DOHH2 (cell line): ENCODE measurements around the gene SMPD1.

Experiments
- H3F3A ChIP-seq: fragments of 200-600 bp; sonication (generic), shearing (Covaris generic); 2 replicates; pipeline ENCODE4 v1.6.0; 2016; ENCODE audit warnings: antibody characterized with exemption, mild to moderate bottlenecking; ENCODE audit not compliant: control insufficient read depth, insufficient read depth
- H3K27ac ChIP-seq: fragments of 200-600 bp; sonication (generic); 2 replicates; pipeline ENCODE4 v1.5.1; 2014; ENCODE audit warnings: low read depth, mild to moderate bottlenecking, low read length, moderate library complexity
- H3K27me3 ChIP-seq: fragments of 200-600 bp; sonication (generic); 2 replicates; pipeline ENCODE4 v1.6.1; 2014; ENCODE audit warnings: mild to moderate bottlenecking, low read length, mixed read lengths; ENCODE audit not compliant: control insufficient read depth
- H3K36me3 ChIP-seq: fragments of 200-600 bp; sonication (generic); 2 replicates; pipeline ENCODE4 v1.6.1; 2014; ENCODE audit warnings: mild to moderate bottlenecking, low read length, moderate library complexity, mixed read lengths; ENCODE audit not compliant: control insufficient read depth
- H3K4me1 ChIP-seq: fragments of 200-600 bp; sonication (generic); 2 replicates; pipeline ENCODE4 v1.6.1; 2014; ENCODE audit warnings: mild to moderate bottlenecking, low read length, mixed read lengths; ENCODE audit not compliant: control insufficient read depth
- H3K4me2 ChIP-seq: fragments of 200-600 bp; sonication (generic); 2 replicates; pipeline ENCODE4 v1.6.0; 2014; ENCODE audit warnings: mild to moderate bottlenecking, low read length, moderate library complexity
- H3K4me3 ChIP-seq: fragments of 200-600 bp; sonication (generic); 2 replicates; pipeline ENCODE4 v1.5.1; 2014; ENCODE audit warnings: mild to moderate bottlenecking, low read length, mixed read lengths
- H3K79me2 ChIP-seq: fragments of 200-600 bp; sonication (generic); 2 replicates; pipeline ENCODE4 v1.6.1; 2014; ENCODE audit warnings: mild to moderate bottlenecking, low read length, mixed read lengths; ENCODE audit not compliant: control insufficient read depth
- H3K9me2 ChIP-seq: fragments of 200-600 bp; sonication (generic); replicated peaks from 2 replicates; pipeline ENCODE4 v1.6.1; 2014; ENCODE audit warnings: mild to moderate bottlenecking, low read length, mixed read lengths; ENCODE audit not compliant: control insufficient read depth
- H3K9me3 ChIP-seq: fragments of 200-600 bp; sonication (generic); 2 replicates; pipeline ENCODE4 v1.6.1; 2014; ENCODE audit warnings: antibody characterized with exemption, low read length, mixed read lengths; ENCODE audit not compliant: control insufficient read depth, insufficient read depth
- H4K20me1 ChIP-seq: fragments of 200-600 bp; sonication (generic); 2 replicates; pipeline ENCODE4 v1.6.0; 2014; ENCODE audit warnings: low read depth, mild to moderate bottlenecking, antibody characterized with exemption, low read length, moderate library complexity; ENCODE audit not compliant: control insufficient read depth, insufficient read depth
- CTCF ChIP-seq: fragments of 200-600 bp; sonication (generic); IDR thresholded peaks from one replicate; pipeline ENCODE4 v1.5.1; 2014; ENCODE audit warnings: antibody characterized with exemption, mild to moderate bottlenecking, low read depth, low read length; ENCODE audit not compliant: poor library complexity, severe bottlenecking
- EZH2phosphoT487 ChIP-seq: fragments of 200-600 bp; sonication (generic); IDR thresholded peaks from 2 replicates; pipeline ENCODE4 v1.6.1; 2017; ENCODE audit warnings: borderline replicate concordance, mild to moderate bottlenecking, antibody characterized with exemption, low read length, moderate library complexity, mixed read lengths

SMPD1 gene

GRCh38 chr11:6437993-6438392 is 47.7 kb downstream of the SMPD1 start:
- Histone ChIP-seq H3K27ac (no peak overlapping the region), H4K20me1 (no peaks in the 10 kb centered on the region), H3K4me2 (no peak overlapping the region), H3K36me3 (no peaks in the 10 kb centered on the region), H3K9me3 (no peaks in the 10 kb centered on the region), H3K9me2 (no peaks in the 10 kb centered on the region), H3K4me3 (no peak overlapping the region), H3K27me3 (no peaks in the 10 kb centered on the region; the same call in 1 of the 2 replicates), H3K79me2 (no peaks in the 10 kb centered on the region), H3F3A (no peaks in the 10 kb centered on the region), H3K4me1 (peaks cover 39% of the 10 kb centered on the region)
- TF ChIP-seq EZH2phosphoT487 = no peak
- TF ChIP-seq CTCF = no peak

- Histone ChIP-seq H3K36me3 (no peaks in the 10 kb centered on the region), H4K20me1 (no peaks in the 10 kb centered on the region), H3K4me3 (no peak overlapping the region), H3K79me2 (no peaks in the 10 kb centered on the region), H3F3A (no peaks in the 10 kb centered on the region), H3K4me2 (no peak overlapping the region), H3K27ac (no peak overlapping the region), H3K4me1 (peaks cover 33% of the 10 kb centered on the region), H3K27me3 (no peaks in the 10 kb centered on the region), H3K9me3 (no peaks in the 10 kb centered on the region), H3K9me2 (no peaks in the 10 kb centered on the region)
- peak; percentile 70 for TF ChIP-seq CTCF
- TF ChIP-seq EZH2phosphoT487 = no peak
Measured at GRCh38 chr11:6438979-6439571, 48.8 kb downstream of the SMPD1 start.

GRCh38 chr11:6440906-6441358 is 50.7 kb downstream of the SMPD1 start, which contains the start of gene HPX:
HPX (minus strand) TSS chr11:6440987; CDS start chr11:6440963, 24 bp downstream.
- TF ChIP-seq CTCF (no peak), EZH2phosphoT487 (no peak)
- H3K36me3 ChIP-seq = no peaks in the 10 kb centered on the region
- no peak within 1 kb of the TSS for H3K4me2 ChIP-seq
- no peaks in the 10 kb centered on the region for H3K9me2 ChIP-seq
- H3K4me3 ChIP-seq = no peak within 1 kb of the TSS
- H3F3A ChIP-seq = no peaks in the 10 kb centered on the region
- no peaks in the 10 kb centered on the region for H4K20me1 ChIP-seq
- H3K27me3 ChIP-seq = no peaks in the 10 kb centered on the region
- H3K27ac ChIP-seq = no peak within 1 kb of the TSS
- no peaks in the 10 kb centered on the region for H3K79me2 ChIP-seq
- H3K9me3 ChIP-seq = no peaks in the 10 kb centered on the region
- H3K4me1 ChIP-seq = peaks cover 20% of the 10 kb centered on the region
